ENCODE measurements around the gene SUGCT.

The SUGCT gene

DNA sequence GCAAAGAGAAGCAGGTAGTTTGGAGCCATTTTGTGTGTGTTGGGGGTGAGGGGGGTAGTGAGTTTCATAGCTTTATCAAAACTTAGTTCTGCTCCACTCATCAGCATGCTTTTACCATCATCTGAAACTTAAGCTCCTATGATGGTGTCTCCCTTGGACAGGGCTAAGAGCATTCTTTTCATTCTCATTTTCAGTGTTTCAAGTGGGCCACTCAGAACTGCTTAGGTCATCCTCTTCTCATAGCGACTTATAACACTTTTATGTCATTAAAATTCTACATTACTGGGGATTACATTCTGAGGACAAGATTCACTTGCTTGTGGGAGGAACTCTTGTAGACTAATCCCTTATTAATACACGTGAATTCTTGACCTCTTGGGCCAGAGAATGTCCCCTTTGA lies 649.4 kb downstream of the SUGCT start:
- no peak overlapping the region for H3K27ac ChIP-seq
- no peak for TF ChIP-seq ZFX (IDR thresholded peaks at IDR 0.05)
- TF ChIP-seq, protein P1, sequence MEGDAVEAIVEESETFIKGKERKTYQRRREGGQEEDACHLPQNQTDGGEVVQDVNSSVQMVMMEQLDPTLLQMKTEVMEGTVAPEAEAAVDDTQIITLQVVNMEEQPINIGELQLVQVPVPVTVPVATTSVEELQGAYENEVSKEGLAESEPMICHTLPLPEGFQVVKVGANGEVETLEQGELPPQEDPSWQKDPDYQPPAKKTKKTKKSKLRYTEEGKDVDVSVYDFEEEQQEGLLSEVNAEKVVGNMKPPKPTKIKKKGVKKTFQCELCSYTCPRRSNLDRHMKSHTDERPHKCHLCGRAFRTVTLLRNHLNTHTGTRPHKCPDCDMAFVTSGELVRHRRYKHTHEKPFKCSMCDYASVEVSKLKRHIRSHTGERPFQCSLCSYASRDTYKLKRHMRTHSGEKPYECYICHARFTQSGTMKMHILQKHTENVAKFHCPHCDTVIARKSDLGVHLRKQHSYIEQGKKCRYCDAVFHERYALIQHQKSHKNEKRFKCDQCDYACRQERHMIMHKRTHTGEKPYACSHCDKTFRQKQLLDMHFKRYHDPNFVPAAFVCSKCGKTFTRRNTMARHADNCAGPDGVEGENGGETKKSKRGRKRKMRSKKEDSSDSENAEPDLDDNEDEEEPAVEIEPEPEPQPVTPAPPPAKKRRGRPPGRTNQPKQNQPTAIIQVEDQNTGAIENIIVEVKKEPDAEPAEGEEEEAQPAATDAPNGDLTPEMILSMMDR (conservative IDR thresholded peaks at IDR 0.05), result no peak

DNA sequence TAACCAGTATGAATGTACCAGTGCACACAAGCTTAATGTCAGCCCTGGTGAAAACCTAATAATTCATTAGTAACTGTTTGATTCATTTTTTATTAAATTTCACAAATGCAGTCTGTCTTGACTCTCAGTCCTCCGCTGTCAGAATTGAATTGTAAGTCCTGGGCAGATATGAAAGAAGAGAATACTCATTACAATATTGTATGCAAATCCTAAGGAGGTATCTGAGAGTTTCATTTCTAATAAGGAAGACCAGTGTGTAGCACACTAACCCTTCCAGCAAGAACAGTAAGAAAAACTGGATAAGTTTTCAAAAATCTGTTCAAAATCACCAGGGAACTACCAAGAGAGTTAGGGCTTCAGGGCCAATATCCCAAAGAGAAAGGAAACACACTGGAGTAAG lies 652.1 kb downstream of the SUGCT start:
- H3K27ac ChIP-seq, result no peak overlapping the region
- TF ChIP-seq, protein P1 (conservative IDR thresholded peaks at IDR 0.05), result no peak
- no peak for TF ChIP-seq ZFX (IDR thresholded peaks at IDR 0.05)

DNA sequence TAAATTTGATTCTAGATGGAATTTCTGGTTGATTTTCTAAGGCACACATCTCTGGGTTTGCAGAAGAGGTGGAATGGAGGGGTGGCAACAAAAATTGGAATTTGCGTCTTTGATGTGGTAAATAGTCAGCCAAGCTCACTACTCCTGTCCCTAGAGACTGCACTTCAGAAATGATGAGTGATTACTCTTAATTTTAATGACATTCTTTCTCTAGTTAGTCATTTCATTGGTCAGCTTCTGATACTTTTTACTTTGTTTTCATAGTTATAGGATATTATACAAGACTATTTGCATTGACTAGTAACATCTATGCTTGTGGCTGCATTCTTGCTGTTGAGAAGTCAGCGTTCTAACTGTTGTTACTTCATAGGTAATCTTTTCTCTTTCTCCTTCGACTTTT lies 658.3 kb downstream of the SUGCT start:
- TF ChIP-seq, protein P1 (conservative IDR thresholded peaks at IDR 0.05), result no peak
- no peak for TF ChIP-seq ZFX (IDR thresholded peaks at IDR 0.05)

DNA sequence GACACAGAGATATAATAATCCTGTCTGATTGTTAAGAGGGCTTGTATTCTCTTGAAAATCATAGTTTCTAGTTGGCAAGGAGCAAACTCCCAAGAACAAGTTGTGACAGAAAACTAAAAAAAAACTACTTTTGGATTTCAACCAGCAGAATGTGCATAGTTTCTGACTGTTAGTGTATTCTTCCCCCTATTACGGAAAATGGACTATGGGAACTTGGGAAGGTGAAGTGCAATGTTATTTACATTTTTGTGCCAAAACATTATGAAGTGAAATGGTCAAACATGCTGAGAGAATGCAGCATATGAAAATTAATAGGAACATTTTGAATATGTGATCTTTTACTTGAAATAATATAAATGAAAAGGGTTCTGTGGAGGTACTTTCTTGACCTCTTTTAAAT lies 660.8 kb downstream of the SUGCT start:
- TF ChIP-seq, protein P1 (conservative IDR thresholded peaks at IDR 0.05), result no peak
- TF ChIP-seq ZFX (IDR thresholded peaks at IDR 0.05), result no peak

More for the DNA sequence above, 658.3 kb downstream of the SUGCT start:
- no peak overlapping the region for H3K27ac ChIP-seq

DNA sequence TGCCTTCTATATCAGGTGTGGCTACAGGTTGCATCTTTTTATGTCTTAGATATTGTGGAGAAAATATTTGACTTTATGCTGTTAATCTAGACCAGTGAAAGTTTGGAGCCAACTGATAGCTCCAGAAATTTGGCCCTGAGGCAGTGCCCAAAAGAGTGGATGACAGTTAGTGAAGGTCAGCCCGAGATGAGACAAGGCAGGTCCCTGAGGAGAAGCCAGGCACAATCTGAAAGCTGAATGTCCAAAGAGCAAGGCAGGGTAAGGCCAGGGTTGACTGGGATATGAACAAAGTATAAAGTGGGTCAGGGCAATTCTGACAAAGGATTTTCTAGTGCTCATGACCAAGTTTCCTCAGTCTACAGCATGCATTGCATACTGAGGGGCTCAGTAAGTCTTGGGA lies 661.9 kb downstream of the SUGCT start:
- no peak overlapping the region for H3K27ac ChIP-seq
- TF ChIP-seq ZFX (IDR thresholded peaks at IDR 0.05), result no peak
- TF ChIP-seq, protein P1 (conservative IDR thresholded peaks at IDR 0.05), result no peak

More for the DNA sequence above, 660.8 kb downstream of the SUGCT start:
- H3K27ac ChIP-seq, result no peak overlapping the region

DNA sequence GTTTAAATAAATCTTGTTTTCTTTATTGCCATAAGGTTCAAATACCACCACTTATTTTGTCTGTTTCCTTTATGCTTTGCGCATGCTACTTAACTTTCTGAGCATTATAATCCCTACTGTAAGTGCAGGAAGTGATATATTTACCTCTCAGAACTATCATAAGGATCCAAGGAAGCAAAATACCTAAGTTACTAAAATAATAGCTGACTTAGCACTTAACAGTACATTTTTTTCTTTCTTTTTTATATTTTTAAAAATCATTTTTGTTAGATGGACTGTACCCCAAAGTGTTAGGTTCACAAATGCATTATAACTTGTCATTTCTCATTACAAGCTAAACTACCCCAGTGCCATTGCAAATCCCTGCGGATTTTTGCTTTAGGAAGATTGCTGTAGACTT lies 663.8 kb downstream of the SUGCT start:
- no peak for TF ChIP-seq ZFX (IDR thresholded peaks at IDR 0.05)
- TF ChIP-seq, protein P1 (conservative IDR thresholded peaks at IDR 0.05), result no peak
- no peak overlapping the region for H3K27ac ChIP-seq

DNA sequence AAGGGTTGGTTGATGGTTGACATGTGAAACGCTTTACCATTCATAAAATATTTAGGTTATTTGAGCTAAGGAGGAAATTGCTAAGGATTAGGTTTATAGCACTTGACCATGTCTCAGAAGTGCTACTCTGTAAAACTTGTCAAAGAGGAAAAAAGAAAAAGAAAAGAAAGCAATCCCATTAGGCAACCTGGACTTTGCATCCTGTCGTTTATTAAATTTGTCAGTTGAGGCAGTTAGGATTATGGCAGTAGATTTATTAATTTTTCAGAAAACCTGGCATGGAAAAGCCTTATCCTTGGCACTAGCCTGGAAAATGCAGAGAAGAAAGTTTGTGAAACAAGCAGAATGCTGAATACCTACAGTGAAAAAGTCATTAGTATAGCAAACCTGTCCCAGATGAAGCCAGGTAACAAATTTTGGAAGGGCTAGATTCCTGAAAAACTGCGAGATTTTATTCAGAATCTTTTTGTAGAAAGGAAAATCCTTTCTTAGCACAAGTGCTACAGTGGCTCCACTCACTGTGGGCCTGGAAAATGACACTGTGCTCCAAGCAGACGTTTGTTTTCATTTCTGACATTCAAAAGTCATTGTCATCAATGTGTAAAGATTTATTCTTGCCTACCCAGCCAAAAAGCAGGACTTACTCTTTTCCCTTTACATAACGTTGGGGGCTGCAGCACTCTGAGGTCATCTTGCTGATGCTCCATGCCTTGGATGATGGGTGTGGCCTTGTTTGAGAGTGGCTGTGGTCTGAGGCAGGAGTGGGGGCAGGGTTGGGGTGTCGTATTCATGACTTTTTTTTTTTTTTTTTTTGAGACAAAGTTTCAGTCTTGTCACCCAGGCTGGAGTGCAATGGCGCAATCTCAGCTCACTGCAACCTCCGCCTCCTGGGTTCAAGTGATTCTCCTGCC lies 664.9 kb downstream of the SUGCT start:
- TF ChIP-seq, protein P1 (conservative IDR thresholded peaks at IDR 0.05), result no peak
- TF ChIP-seq ZFX (IDR thresholded peaks at IDR 0.05), result no peak
- no peak overlapping the region for H3K27ac ChIP-seq

Measured in C4-2B (cell line).